ENCODE results near the gene UBAP1L. TPM values are rescaled to one million over a fixed set of nuclear protein-coding genes. Genes with fewer than 3 reads are reported as not detected.
A peak's percentile ranks its signal among the peaks of the same experiment; 100 is the strongest.

Gene UBAP1L
- total RNA-seq, 2 donors from 2014 or later: 3.7 to 11.0 TPM

GRCh38 chr15:65106011-65106590, 8.9 kb downstream of the UBAP1L start:
- Histone ChIP-seq H3K36me3 (peaks cover 4% of the 10 kb centered on the region), H3K27ac (no peak overlapping the region), H3K27me3 (replicated peaks; ENCODE audit: insufficient read depth) (no peaks in the 10 kb centered on the region), H3K9me3 (no peaks in the 10 kb centered on the region), H3K4me1 (ENCODE audit: control insufficient read depth in 1 of 2, low read depth in 2 of 2) (peaks cover 0 to 9% of the 10 kb centered on the region in 2 donors), H3K4me3 (no peak overlapping the region)
- DNase-seq (ENCODE audit: low spot score): no peak
- ATAC-seq (ENCODE audit: insufficient number of reproducible peaks, low FRiP score, low read depth): no peak
- TF ChIP-seq CTCF (IDR thresholded peaks at IDR 0.05): no peak

GRCh38 chr15:65105038-65105437, 10.0 kb downstream of the UBAP1L start:
- H3K27ac ChIP-seq: no peak overlapping the region
- no peak overlapping the region for H3K4me3 ChIP-seq
- peaks cover 4% of the 10 kb centered on the region for H3K36me3 ChIP-seq
- H3K27me3 ChIP-seq (replicated peaks; ENCODE audit: insufficient read depth): no peaks in the 10 kb centered on the region
- H3K4me1 ChIP-seq (ENCODE audit: control insufficient read depth in 1 of 2, low read depth in 2 of 2): peaks cover 0 to 19% of the 10 kb centered on the region in 2 donors
- ATAC-seq (ENCODE audit: insufficient number of reproducible peaks, low FRiP score, low read depth): no peak
- DNase-seq (ENCODE audit: low spot score): no peak
- TF ChIP-seq CTCF (IDR thresholded peaks at IDR 0.05): no peak
- no peaks in the 10 kb centered on the region for H3K9me3 ChIP-seq

GRCh38 chr15:65102912-65103311, 12.1 kb downstream of the UBAP1L start:
- TF ChIP-seq CTCF (IDR thresholded peaks at IDR 0.05): no peak
- H3K27ac ChIP-seq: no peak overlapping the region
- ATAC-seq (ENCODE audit: insufficient number of reproducible peaks, low FRiP score, low read depth): no peak
- no peaks in the 10 kb centered on the region for H3K9me3 ChIP-seq
- H3K4me1 ChIP-seq (ENCODE audit: control insufficient read depth in 1 of 2, low read depth in 2 of 2): peaks cover 0 to 21% of the 10 kb centered on the region in 2 donors
- H3K27me3 ChIP-seq (replicated peaks; ENCODE audit: insufficient read depth): no peaks in the 10 kb centered on the region
- DNase-seq (ENCODE audit: low spot score): no peak
- H3K4me3 ChIP-seq: no peak overlapping the region
- H3K36me3 ChIP-seq: peaks cover 22% of the 10 kb centered on the region

- H3K36me3 ChIP-seq: peaks cover 30% of the 10 kb centered on the region
- H3K9me3 ChIP-seq: no peaks in the 10 kb centered on the region
- no peak overlapping the region for H3K4me3 ChIP-seq
- peaks cover 0 to 21% of the 10 kb centered on the region in 2 donors for H3K4me1 ChIP-seq (ENCODE audit: control insufficient read depth in 1 of 2, low read depth in 2 of 2)
- DNase-seq (ENCODE audit: low spot score) (no peak), ATAC-seq (ENCODE audit: insufficient number of reproducible peaks, low FRiP score, low read depth) (peak; percentile 12)
- no peaks in the 10 kb centered on the region for H3K27me3 ChIP-seq (replicated peaks; ENCODE audit: insufficient read depth)
- TF ChIP-seq CTCF (IDR thresholded peaks at IDR 0.05): no peak
- no peak overlapping the region for H3K27ac ChIP-seq
These were observed 12.9 kb downstream of the UBAP1L start for GRCh38 chr15:65101891-65102708.

GRCh38 chr15:65101411-65101890, 13.5 kb downstream of the UBAP1L start:
- H3K4me3 ChIP-seq: no peak overlapping the region

More at GRCh38 chr15:65101411-65101890, 13.5 kb downstream of the UBAP1L start:
- Histone ChIP-seq H3K4me1 (ENCODE audit: control insufficient read depth in 1 of 2, low read depth in 2 of 2) (peaks cover 0 to 21% of the 10 kb centered on the region in 2 donors), H3K27me3 (replicated peaks; ENCODE audit: insufficient read depth) (no peaks in the 10 kb centered on the region), H3K36me3 (peaks cover 30% of the 10 kb centered on the region), H3K9me3 (no peaks in the 10 kb centered on the region), H3K27ac (no peak overlapping the region)
- DNase-seq (ENCODE audit: low spot score) (no peak), ATAC-seq (ENCODE audit: insufficient number of reproducible peaks, low FRiP score, low read depth) (peak; percentile 67)
- TF ChIP-seq CTCF (IDR thresholded peaks at IDR 0.05): peak; percentile 86
